GM18511 (cell line): ENCODE data around the gene RHBDL1.

Experiments used
- ATAC-seq: cut with Tn5 transposase; IDR thresholded peaks from one replicate; pipeline ENCODE4 v1.9.1; 2021; ENCODE audit warnings: mild to moderate bottlenecking, moderate library complexity; ENCODE audit not compliant: unreplicated experiment

Gene RHBDL1

DNA sequence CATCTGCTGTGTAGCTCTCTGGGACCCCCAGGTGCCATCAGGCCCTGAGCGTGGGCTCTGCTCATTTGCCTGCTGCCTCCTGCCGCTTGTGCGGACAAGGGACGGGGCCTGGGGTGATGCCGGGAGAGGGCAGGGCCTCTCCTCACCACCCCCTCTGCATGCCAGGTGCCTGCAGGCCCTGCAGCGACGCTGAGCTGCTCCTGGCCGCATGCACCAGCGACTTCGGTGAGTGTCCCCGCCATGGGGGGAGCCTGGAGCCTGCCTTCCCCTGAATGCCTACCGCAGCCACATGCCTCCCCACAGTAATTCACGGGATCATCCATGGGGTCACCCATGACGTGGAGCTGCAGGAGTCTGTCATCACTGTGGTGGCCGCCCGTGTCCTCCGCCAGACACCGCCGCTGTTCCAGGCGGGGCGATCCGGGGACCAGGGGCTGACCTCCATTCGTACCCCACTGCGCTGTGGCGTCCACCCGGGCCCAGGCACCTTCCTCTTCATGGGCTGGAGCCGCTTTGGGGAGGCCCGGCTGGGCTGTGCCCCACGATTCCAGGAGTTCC is 41.4 kb downstream of the RHBDL1 start:
- ATAC-seq, result no peak

- no peak for ATAC-seq
These were observed 42.2 kb downstream of the RHBDL1 start for GRCh38 chr16:717450-718245.

- no peak for ATAC-seq
These were observed 42.9 kb downstream of the RHBDL1 start for GRCh38 chr16:718389-718788.

GRCh38 chr16:718922-719321 is 43.5 kb downstream of the RHBDL1 start:
- no peak for ATAC-seq

- no peak for ATAC-seq
These were observed 44.5 kb downstream of the RHBDL1 start for GRCh38 chr16:719815-720446.

- peak; percentile 31 for ATAC-seq
These were observed 45.0 kb downstream of the RHBDL1 start for GRCh38 chr16:720447-720989.

DNA sequence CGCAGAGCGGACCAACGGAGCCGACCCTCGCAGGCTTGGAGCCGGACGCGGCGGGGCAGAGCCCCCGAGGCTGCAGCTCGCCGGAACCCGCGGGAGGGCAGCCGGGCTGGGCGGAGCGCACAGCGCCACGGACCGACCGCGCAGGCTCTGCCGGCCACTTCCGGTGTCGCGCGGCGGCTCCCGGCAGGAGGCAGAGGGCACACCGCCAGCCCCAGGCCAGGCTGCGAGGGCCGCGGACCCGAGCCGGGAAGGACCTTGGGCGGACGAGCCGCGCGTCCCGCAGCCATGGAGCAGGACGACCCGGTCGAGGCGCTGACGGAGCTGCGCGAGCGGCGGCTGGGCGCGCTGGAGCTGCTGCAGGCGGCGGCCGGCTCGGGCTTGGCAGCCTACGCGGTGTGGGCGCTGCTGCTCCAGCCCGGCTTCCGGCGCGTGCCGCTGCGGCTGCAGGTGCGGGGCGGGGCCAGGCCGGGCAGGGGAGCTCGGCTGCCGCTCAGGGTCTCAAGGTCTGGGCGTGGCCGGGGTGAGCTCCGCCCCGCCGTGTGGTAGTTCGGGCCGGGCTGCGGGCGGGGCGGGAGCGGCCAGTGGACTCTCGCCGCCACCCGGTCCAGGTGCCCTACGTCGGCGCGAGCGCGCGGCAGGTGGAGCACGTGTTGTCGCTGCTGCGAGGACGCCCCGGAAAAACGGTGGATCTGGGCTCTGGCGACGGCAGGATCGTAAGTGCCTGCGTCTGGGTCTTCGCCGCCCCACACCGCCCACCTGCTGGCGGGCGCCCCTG is 45.7 kb downstream of the RHBDL1 start, which contains the start of gene ANTKMT:
ANTKMT (plus strand) TSS at position 157 of the 775 bp plus-strand sequence; CDS start at position 286, 129 bp downstream.
- ATAC-seq, result peak; percentile 73

DNA sequence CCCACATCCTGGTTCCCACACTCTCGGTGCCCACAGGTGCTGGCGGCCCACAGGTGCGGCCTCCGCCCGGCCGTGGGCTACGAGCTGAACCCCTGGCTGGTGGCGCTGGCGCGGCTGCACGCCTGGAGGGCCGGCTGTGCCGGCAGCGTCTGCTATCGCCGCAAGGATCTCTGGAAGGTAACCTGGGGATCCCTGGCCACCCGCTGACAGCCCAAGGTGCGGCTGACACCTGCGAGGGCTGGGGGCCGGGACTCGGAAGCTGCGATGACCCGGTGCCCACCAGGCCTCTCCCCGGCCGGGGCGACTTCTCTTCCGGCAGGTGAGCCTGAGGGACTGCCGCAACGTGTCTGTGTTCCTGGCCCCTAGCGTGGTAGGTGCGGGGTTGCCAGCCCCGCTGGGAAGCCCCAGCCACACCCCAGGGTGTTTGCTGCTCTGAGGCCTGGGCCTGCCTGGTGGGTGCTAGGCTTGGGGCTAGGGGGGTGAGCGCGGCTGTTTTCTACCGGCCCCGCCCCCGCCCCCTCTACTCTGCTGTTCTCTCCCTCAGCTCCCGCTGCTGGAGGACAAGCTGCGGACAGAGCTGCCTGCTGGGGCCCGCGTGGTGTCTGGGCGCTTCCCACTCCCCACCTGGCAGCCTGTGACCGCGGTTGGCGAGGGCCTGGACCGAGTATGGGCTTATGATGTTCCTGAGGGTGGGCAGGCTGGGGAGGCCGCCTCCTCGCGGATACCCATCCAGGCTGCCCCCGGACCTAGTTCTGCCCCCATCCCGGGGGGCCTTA is 46.5 kb downstream of the RHBDL1 start:
- ATAC-seq, result no peak

- ATAC-seq, result no peak
These were observed 47.6 kb downstream of the RHBDL1 start for GRCh38 chr16:722835-723633.

- ATAC-seq, result no peak
These were observed 48.2 kb downstream of the RHBDL1 start for GRCh38 chr16:723695-724094.

GRCh38 chr16:724188-725040 is 48.9 kb downstream of the RHBDL1 start:
- ATAC-seq, result no peak

GRCh38 chr16:725041-725376 is 49.5 kb downstream of the RHBDL1 start:
- ATAC-seq, result no peak

DNA sequence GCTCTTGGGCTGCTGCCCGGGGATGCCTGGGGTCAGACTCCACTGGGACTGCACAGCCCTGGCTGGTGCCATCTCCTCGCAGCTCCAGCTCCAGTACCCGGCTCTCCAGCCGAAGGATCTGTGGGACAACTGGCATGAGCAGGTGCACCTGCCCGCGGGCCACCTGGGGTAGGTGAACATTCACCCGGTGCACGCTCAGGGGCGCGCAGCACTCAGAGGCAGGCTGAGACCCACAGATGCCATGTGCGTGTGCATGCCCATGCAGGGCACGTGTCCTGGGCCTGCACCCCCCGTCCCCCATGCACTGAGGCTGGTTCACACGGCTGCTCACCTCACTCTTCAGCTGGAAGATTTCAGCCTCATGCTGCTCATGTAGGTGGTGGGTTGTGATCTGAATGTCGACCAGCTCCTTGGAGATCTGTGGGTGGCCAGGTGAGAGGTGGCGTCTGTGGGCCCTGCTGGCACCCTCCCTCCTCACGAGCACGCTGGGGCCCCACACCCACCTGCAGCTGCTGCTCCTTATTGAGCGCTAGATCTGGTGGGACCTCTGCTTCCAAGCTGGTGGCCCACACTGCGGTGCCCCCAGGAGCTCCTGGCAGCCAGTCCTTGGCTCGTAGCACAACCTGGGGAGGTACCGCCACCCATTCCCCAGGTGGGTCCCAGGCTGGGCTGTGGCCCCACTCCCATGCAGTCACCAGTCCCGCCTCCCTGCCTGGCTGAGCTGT is 50.2 kb downstream of the RHBDL1 start:
- no peak for ATAC-seq

DNA sequence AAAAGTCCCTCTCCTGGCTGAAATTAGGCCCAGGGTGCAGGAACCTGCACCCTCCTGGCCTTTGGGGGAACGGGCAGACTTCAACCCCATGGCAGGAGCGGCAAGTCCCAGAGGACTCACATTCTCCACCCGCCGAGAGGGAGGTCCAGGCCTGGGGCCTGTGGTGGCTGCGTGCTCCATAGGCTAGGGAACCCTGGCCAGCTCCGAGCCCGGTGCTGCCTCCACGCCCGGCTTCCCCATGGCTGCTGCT is 50.6 kb downstream of the RHBDL1 start:
- ATAC-seq, result no peak

GRCh38 chr16:726438-727290 is 51.2 kb downstream of the RHBDL1 start, which contains the start of the genes CCDC78 and HAGHL:
CCDC78 (minus strand) TSS chr16:726443; CDS start chr16:726367, 76 bp downstream.
HAGHL (plus strand) TSS chr16:727106; CDS start chr16:727510, 404 bp downstream.
- ATAC-seq, result no peak

DNA sequence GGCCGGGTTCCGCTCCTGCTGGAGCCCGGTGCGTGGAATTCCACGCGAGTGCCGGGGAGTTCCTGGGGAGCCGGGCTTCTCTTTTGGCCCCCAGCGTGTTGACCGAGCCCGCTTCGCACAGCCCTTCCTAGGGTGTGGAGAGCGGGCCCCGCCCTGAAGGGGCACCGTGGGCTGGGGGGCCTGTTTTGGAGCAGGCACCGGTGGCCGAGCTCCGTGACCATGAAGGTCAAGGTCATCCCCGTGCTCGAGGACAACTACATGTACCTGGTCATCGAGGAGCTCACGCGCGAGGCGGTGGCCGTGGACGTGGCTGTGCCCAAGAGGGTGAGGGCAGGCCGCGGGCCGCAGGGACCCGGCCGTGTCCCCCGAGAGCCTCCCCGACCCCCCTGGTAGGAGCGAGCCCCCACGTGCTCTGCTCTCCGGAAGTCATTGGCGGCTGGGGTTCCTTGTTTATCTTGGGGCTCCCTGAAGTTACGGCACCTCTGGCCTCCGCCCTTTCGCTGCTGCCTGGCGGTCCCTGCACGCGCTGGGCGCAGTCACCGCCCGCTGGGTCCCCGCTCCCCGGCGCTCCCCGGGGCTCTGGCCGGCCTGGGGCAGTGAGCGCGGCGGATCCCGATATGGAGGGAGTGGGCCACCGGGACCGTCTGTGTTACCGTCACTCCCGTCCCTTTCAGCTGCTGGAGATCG is 52.0 kb downstream of the RHBDL1 start:
- ATAC-seq, result no peak
